ENCODE results near the gene NPAS2. TPM values are rescaled to one million over a fixed set of nuclear protein-coding genes. Genes with fewer than 3 reads are reported as not detected.

Gene NPAS2
- total RNA-seq, 1 donor: 8.7 TPM

- H3K27me3 ChIP-seq (ENCODE audit: insufficient read depth, low read length): peaks cover 1% of the 10 kb centered on the region
- H3K4me2 ChIP-seq (ENCODE audit: insufficient read depth, low read length): no peak overlapping the region
- no peak for TF ChIP-seq CTCF (IDR thresholded peaks at IDR 0.05; ENCODE audit: extremely low read depth, low read depth, low read length)
Observed at GRCh38 chr2:101037161-101037755, 217.3 kb downstream of the NPAS2 start.

GRCh38 chr2:101038455-101039255, 218.7 kb downstream of the NPAS2 start:
- H3K36me3 ChIP-seq (ENCODE audit: insufficient read depth, low read length): no peaks in the 10 kb centered on the region

More at GRCh38 chr2:101037161-101037755, 217.3 kb downstream of the NPAS2 start:
- no peak overlapping the region for H3K4me3 ChIP-seq (ENCODE audit: insufficient read depth, low read length)
- H3K36me3 ChIP-seq (ENCODE audit: insufficient read depth, low read length): no peaks in the 10 kb centered on the region
- no peaks in the 10 kb centered on the region for H3K79me2 ChIP-seq (ENCODE audit: insufficient read depth, low read length)
- H3K9me3 ChIP-seq (ENCODE audit: low read depth, low read length): no peaks in the 10 kb centered on the region
- H4K20me1 ChIP-seq (ENCODE audit: insufficient read depth, low read length): no peaks in the 10 kb centered on the region
- DNase-seq (ENCODE audit: insufficient read length, low spot score, missing footprints): peak; percentile 22
- no peaks in the 10 kb centered on the region for H3K4me1 ChIP-seq (ENCODE audit: insufficient read depth, low read length)
- no peak overlapping the region for H2AFZ ChIP-seq (ENCODE audit: low read length)
- no peak overlapping the region for H3K27ac ChIP-seq (ENCODE audit: low read depth, low read length)

GRCh38 chr2:101040072-101040471, 220.1 kb downstream of the NPAS2 start:
- no peaks in the 10 kb centered on the region for H3K79me2 ChIP-seq (ENCODE audit: insufficient read depth, low read length)
- no peak for TF ChIP-seq CTCF (IDR thresholded peaks at IDR 0.05; ENCODE audit: extremely low read depth, low read depth, low read length)
- no peaks in the 10 kb centered on the region for H3K4me1 ChIP-seq (ENCODE audit: insufficient read depth, low read length)
- H3K4me3 ChIP-seq (ENCODE audit: insufficient read depth, low read length): no peak overlapping the region
- no peaks in the 10 kb centered on the region for H4K20me1 ChIP-seq (ENCODE audit: insufficient read depth, low read length)
- H3K27ac ChIP-seq (ENCODE audit: low read depth, low read length): no peak overlapping the region
- no peak overlapping the region for H3K4me2 ChIP-seq (ENCODE audit: insufficient read depth, low read length)
- H3K36me3 ChIP-seq (ENCODE audit: insufficient read depth, low read length): no peaks in the 10 kb centered on the region
- no peaks in the 10 kb centered on the region for H3K9me3 ChIP-seq (ENCODE audit: low read depth, low read length)
- peaks cover 7% of the 10 kb centered on the region for H3K27me3 ChIP-seq (ENCODE audit: insufficient read depth, low read length)
- no peak for DNase-seq (ENCODE audit: insufficient read length, low spot score, missing footprints)
- no peak overlapping the region for H2AFZ ChIP-seq (ENCODE audit: low read length)

More at GRCh38 chr2:101038455-101039255, 218.7 kb downstream of the NPAS2 start:
- no peak overlapping the region for H2AFZ ChIP-seq (ENCODE audit: low read length)
- H3K27me3 ChIP-seq (ENCODE audit: insufficient read depth, low read length): peaks cover 7% of the 10 kb centered on the region
- no peak overlapping the region for H3K27ac ChIP-seq (ENCODE audit: low read depth, low read length)
- TF ChIP-seq CTCF (IDR thresholded peaks at IDR 0.05; ENCODE audit: extremely low read depth, low read depth, low read length): peak; percentile 48
- DNase-seq (ENCODE audit: insufficient read length, low spot score, missing footprints): peak; percentile 54
- no peaks in the 10 kb centered on the region for H3K9me3 ChIP-seq (ENCODE audit: low read depth, low read length)
- H3K4me3 ChIP-seq (ENCODE audit: insufficient read depth, low read length): no peak overlapping the region
- H3K4me1 ChIP-seq (ENCODE audit: insufficient read depth, low read length): no peaks in the 10 kb centered on the region
- no peaks in the 10 kb centered on the region for H3K79me2 ChIP-seq (ENCODE audit: insufficient read depth, low read length)
- no peaks in the 10 kb centered on the region for H4K20me1 ChIP-seq (ENCODE audit: insufficient read depth, low read length)
- H3K4me2 ChIP-seq (ENCODE audit: insufficient read depth, low read length): no peak overlapping the region

- no peaks in the 10 kb centered on the region for H3K79me2 ChIP-seq (ENCODE audit: insufficient read depth, low read length)
- no peaks in the 10 kb centered on the region for H4K20me1 ChIP-seq (ENCODE audit: insufficient read depth, low read length)
- H2AFZ ChIP-seq (ENCODE audit: low read length): no peak overlapping the region
- no peak overlapping the region for H3K27ac ChIP-seq (ENCODE audit: low read depth, low read length)
- no peak for TF ChIP-seq CTCF (IDR thresholded peaks at IDR 0.05; ENCODE audit: extremely low read depth, low read depth, low read length)
- no peak overlapping the region for H3K4me3 ChIP-seq (ENCODE audit: insufficient read depth, low read length)
- H3K27me3 ChIP-seq (ENCODE audit: insufficient read depth, low read length): peaks cover 7% of the 10 kb centered on the region
- no peak overlapping the region for H3K4me2 ChIP-seq (ENCODE audit: insufficient read depth, low read length)
- H3K36me3 ChIP-seq (ENCODE audit: insufficient read depth, low read length): no peaks in the 10 kb centered on the region
- peak; percentile 50 for DNase-seq (ENCODE audit: insufficient read length, low spot score, missing footprints)
- no peaks in the 10 kb centered on the region for H3K9me3 ChIP-seq (ENCODE audit: low read depth, low read length)
- no peaks in the 10 kb centered on the region for H3K4me1 ChIP-seq (ENCODE audit: insufficient read depth, low read length)
Observed at GRCh38 chr2:101040761-101041160, 220.8 kb downstream of the NPAS2 start.

Measured in osteoblast (primary cell).